ENCODE results near the gene MAPK11.
A peak's percentile ranks its signal among the peaks of the same experiment; 100 is the strongest.

MAPK11 gene

DNA sequence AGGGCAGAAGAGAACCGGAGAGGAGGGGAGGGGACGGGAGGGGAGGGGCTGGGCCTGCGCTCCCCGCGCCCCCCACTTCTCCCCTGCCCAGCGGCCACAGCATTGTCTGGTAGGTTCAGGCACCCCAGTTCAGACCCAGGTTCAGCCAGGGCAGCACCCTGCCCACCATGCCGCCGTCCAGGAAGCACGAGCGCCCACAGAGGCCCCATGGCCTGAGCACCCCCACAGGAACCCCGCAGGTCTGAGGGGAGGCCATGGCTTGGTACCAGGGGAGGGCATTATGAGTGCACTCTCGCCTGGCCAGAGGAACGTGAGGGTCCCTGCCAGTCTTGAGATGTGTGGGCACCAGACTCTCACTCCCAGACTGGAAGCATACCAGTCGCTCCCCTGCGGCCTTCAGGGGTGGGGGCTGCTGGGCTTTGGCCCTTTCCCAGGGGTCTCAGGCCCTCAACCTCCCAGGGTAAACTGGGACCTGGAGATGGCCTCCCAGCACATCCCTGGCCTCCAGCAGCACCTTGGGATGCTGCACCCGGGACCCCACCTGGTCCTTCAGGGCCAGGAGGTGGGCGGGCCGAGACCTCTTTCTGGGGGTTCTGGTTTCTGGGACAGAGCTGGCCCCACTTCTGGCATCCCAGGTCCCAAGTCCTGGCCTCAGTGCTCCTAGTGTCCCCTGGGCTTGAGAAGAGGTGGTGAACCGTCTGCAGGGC, 37.9 kb upstream of the MAPK11 start:
- no peak for DNase-seq

DNA sequence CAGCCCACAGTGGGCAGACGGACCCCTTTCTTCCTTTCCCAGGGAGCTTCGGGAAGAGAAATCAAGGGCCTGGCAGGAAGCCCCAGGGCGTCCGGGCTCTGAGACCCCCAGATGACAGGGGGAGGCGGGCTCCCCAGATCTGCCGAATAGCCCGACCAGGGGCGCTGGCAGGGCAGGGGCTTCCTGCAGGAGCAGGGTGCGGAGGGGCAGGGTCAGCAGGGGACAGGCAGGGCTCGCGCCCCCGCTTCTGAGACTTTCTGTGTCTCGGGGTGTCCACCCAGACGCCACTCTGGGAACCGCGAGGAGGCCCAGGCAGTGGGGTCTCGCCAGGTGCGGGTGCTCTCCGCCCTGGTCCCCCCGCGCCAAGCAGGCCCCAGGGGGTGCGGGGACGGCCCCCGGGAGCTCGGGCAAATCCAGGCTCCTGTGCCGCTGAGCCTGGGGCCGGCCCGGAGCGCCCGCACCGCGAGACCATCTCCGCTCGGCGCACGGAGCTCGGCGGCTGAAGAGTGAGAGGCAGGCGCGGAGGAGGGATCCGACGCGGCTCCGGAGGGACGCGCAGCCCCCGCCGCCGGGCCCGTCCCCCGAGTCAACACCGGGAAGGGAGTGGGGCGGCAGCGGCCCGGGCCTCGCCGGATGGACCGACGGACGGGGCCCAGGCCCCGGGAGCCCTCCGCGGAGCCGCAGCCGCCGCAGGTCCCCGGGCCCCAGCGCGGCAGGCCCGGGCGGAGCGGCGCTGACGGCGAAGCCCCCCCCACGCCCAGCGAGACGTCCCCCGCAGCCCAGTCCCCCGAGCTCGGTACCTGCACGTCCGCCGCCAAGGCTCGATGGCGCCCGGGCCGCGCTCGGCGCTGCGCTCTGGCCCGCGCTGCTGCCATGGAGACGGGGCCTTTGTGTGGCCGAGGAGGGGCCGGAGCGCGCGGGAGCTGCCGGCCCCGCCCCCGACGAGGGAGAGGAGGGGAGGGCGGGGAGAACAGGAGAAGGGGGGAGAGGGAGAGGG, 36.9 kb upstream of the MAPK11 start, which contains the start of gene PLXNB2:
Gene PLXNB2, minus strand, starts transcription at position 894 of the 997 bp plus-strand sequence. CDS start 17,062 bp downstream, outside the sequence.
- DNase-seq, result peak; percentile 77

DNA sequence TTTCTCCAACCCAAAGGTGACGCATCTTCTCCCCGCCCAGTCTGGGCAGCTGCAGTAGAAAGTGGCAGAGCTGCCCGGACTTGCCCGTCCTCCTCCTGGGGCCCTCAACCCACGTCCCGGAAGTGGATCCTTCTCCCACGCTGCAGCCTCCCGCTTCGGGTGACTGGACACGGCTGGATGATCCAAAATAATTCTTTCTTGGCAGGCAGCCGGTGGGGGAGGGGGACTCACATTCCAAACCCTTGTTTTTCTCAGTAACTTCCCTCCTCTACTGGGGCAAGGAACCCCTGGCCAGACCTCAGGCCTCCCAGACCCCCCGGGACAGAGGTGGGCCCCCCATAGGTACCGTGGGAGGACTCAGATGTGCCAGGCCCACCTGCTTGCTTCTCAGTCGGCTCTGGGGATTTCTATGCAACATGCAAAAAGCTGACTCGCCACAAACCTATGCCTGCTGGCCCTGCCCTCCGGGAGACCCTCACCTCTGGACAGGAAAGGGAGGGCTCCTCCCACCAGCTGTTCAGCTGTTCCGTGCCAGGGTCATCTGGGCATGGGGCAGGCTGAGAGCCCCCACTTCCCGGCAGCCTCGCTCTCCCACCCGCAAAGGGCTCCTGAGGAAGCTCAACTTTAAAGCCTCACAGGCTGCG, 35.9 kb upstream of the MAPK11 start:
- DNase-seq, result peak; percentile 55

DNA sequence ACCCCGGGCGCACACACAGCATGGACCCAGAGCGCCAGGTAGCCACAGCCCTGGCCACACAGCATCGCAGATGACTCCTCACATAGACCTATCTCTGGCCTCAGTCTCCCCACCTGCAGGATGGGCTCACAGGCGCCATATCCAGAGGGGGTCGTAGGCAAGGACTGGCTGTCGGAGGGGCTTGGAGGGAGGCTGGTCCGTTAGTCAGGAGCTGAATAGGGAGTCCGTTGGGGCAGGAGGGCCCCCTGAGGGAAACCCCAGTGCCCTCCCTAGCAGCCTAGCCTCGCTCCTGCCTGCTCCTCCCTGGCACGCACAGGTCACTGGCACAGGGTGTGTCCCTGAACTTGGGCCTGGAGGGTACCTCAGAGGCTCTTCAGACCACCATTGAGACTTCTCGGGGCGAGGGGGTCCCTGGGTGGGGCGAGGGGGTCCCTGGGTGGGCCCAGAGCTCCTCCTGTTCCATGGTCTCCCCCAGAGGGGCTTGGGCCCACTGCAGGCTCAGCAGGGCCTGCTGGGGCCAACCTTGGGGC, 35.3 kb upstream of the MAPK11 start:
- DNase-seq, result no peak

DNA sequence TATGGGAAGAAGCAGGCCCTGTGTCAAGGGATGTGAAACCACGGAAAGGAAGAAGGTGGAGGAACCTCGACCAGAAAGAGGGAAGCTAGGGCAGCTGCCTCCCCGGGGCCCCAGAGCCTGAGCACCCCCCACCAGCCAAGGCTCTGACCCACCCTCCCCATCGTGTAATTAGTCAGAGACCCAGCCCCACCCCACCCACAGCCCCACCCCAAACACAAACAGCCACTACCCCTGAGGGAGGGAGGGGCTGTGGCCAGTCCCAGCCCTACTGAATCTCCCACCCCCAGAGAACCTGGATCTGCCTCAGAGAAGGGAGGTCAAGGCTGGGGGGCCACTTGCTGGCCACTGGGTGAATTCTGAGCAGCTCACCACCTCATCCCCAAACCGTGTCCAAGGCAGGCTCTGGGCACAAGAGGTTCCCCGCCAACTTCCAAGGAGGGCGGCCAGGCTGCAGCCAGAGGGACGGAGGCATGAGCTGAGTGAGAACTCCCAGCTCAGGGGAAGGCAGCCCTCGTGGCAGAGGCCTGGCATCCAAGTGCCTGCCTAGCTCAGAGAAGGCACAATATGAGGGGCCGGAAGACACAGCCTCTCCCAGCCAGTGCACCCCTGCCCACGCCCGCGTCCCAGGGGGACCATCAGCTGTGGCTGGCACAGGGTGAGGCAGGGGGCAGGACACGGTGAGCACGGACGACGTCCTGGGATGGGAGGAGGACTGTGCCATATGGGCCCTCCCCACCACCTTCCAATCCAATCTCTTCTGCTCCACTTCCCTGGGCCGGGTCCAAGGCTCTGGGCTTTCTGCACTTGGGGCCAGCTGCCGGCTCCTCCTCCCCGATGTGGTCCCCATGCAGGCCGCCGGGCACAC, 34.6 kb upstream of the MAPK11 start:
- peak; percentile 68 for DNase-seq

DNA sequence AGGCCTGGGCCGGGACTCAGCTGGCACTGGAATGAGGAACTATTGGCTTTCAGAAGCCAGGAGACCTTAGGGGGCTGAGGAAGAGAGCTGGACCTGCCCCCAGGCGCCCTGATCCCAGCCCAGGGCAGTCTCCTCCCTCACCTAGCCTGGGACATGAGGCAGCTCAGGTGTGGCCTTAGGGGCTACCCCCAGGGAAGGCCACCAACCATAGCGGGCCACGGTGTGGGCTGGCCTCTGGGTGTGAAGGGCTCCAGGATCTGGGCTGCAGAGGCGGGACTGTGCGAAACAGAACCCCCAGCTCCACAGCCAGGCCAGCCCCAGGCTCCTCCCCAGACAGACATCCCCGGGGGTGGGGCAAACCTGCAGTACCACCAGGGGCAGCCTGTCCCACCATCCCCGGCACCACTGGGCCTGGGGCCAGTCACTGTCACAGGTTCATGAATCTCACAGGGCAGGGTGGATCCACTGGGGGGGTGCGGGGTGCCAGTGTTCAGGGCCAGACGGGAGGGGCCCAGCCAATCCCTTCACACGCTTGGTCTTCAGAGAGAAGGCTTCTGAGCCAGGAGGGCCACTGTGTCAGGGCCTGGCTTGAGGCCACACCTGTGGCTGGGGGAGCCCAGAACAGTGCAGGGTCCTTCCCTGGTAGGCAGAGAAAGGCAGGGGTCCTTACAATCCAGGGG, 33.8 kb upstream of the MAPK11 start:
- no peak for DNase-seq

DNA sequence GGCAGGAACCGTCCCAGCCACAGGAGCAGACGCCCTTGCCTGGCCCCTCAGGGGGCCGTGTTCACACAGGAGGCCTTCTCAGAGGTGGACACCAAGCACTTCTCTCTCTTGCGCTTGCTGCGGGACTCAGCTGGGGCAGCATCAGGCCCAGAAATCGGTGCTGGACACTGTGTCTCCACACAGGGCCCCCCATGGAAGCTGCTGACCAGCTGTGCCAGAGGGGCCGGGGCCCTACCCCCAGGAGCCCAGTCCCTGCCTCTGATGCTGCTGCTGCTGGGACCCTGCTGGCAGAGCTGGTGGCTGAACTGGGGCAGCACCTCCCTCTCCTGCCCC, 33.3 kb upstream of the MAPK11 start:
- no peak for DNase-seq

DNA sequence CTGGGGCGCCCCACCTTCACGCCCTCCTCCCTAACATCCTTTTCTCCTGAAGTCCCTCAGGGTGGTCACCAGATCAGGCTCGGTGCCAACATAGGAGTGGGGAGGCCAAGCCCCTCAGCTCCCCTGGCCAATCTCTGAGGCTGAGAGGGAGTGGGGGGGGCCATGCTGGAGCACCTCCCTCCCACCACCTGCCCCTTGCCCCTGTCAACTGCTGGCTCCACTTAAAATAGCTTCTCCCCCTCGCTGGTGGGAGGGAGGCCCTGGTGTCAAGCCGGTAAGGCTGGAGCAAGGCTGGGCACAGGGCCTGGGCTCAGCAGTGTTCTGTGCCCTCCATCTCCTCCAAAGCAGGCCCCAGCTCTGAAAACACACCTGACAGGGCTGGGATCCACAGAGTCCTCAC, 32.4 kb upstream of the MAPK11 start:
- no peak for DNase-seq

DNA sequence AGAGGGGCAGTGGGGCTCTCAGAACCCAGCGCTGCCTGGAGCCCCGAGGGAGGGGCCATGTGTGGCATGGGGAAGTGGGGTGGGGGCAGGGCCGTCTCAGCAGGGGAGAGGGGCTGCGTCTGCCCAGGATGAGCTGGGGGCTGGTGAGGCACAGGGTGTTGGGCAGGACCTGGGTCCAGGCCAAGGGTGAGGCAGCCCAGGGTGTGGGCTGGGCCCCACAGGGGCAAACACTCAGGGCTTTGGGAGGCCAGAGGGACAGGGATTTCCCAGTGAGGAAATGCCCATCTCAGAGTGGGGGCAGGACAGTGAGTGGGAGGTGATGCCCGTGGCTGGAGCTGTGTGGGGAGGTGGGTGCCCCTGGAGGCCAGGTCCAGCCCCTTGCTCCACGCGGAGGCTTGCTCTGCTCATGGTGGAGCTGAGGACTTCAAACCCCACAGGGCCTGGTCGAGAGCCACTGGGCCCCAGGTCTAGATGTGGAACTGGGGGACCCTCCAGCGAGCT, 31.9 kb upstream of the MAPK11 start:
- DNase-seq, result no peak

DNA sequence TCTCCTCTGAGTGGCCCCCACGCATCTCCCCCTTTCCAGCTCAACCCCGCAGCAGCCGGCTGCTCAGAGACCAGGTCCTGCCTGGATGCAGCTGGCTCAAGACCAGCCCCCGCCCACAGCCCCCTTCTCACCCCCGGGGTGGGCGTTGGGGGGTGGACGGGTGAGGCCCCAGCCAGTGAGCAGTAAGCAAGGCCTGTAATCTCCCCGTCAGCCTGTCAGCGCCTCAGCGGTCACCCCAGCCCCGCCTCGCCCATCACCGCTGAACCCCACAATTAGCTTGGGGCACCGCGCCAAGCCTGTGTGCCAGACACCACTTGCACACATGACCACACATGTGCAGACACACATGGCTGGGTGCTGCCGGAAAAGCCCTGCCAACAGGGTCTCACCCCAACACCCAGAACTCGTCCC, 31.4 kb upstream of the MAPK11 start:
- no peak for DNase-seq

DNA sequence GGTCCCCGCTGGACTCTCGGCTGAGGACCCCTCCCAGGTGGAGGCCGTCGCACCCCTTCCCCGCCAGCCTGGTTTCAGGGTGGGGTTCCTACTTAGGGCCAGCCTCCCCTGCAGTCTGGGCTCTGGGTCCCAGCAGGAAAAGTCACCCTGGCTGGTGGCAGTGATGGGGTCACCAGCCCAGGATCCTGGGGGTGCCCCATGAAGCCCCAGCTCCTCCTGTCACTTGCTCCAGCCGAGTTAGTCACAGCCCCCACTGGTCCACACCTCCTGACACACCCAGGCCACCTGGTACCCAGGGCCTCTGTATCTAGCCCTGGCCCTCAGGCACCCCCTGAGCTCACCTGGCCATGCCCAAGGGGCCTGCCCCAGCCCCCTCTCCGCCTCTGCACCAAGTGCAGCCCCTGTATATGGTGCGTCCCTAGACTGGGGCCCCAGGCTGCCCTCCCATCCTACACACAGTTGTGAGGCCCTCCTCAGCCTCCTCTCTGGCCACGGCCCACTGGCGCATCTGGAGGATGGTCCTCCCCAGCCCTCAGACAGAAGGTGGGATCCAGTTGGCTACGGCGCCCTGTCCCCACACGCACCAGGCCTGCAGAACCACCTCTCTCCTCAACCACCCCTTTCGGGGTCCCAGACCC, 30.6 kb upstream of the MAPK11 start:
- DNase-seq, result no peak

DNA sequence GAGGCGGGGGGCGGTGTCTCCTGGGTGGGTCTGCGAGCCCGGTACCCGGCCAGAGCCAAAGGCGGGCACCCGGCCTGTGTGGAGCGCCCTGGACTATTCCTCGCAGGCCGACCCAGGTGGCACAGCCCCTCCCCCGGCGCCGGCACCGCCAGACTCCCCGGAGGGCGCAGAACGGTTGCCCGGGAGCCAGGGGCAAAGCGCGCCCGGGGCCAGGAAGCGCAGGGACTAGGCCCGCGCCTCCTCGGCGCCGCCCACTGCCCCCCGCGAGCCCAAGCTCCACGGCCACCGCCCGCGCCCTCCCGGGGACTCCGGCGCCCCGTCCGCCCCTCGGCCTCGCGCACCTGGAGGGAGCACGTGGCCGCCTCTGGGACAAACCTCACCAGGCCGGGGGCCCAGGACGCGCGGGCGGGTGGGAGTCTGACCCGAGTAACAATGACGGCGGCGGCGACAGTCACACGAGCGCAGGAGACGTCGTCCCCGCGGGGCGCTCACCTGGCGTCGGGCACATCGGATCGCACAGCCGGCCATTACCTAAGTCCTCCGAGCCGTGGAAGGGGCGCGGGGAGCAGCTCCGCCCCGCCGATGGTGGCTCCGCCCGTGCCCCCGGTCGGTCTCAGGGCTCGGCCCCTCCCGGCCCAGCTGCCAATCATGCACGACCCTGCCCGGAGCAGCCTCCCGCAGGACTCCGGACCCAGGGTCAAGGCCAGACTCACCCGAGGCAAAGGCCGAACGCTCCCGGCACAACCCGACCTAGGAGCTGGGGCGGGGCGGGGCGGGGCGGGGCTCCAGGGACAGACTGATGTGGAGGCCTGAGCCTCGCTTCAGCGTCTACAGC, 29.8 kb upstream of the MAPK11 start:
- DNase-seq, result no peak

DNA sequence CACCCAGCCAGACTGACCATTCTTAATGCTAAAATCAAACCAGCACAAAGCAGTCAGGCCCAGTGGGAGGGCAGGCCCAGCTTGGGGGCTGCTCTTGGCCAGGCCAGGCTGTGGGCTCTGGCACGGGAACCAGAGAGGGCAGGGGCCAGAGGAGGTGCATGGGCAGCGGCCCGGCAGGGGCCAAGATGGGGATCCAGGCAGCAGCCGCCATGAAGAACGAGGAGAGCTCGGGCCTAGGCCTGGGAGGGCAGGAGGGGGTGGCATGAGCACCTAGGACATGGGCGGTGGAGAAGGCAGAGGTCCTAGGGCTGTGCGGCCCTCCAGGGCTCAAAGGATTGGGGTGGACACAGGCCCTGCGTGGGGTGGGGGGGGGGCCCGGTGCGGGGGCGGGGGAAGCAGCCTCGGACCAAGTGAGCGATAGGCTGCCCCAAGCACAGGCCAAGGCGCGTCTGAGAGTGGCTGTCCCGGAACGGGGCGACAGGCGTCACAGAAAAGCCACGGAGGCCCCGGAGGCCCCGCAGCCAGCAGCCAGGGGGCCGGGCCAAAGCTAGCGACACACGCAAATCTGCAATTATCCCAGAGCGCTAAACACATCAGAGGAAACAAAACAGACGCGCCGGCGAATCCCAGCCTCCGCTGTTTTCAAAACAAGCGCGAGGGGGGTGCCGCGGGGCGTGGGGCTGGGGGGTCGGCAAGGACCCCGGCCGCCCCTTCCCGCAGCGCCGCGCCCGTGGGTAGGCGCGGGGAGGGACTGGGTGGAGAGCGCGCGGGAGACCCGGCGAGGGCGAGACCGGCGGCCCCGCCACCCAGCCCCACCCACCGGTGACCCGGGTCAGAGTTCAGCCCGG, 29.0 kb upstream of the MAPK11 start:
- no peak for DNase-seq

DNA sequence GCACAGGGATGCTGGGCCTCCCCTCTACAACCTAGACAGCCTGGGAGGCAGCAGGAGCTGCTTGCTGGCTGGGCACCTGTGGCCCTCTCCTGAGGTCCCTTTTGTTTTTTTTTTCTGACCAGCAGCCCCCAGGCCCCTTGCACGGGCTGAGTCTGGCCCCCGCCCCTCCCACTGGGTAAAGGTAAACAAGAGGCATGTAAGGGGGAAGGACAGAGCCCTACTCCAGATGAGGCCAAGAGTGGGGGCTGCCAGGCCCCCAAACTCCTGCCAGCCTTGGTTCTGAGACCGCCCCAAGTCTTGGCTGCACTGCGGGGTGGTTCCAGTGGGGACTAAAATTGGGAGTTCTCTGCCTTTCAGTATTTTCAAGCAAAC, 28.1 kb upstream of the MAPK11 start:
- no peak for DNase-seq

DNA sequence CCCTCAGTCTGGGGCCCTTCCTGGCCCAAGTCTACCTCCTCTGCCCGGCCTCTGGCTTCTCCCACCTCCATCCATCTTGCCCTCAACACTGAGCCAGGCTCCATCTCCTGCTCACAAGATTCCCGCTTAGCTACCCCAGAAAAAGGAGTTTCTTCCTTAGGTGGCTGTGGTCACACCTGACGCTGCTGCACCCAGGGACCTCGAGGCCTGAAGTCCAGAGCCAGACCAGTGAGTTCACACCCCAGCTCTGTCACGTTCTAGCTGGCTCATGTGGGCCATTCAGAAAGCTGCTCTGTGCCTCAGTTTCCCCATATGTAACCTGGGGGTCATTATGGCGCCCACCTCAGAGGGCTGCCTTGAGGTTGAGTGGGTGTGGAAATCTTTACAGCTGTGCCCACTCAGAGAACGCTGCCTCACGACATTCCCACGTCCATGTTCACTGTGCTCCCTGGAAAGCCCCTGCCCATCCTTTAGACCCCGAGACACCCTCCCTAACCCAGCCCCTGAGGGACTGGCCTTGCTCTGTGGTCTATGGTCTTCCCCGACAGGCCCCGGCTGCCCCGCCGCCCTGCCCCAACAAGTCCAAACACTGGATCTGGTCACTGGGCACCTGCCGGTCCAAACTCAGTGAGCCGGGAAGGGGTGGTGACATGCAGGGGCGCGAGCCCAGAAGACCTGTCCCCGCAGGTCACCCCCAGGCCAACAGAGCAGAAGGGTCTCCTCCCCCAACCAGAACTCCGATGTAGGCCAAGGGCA, 27.5 kb upstream of the MAPK11 start:
- DNase-seq, result no peak

DNA sequence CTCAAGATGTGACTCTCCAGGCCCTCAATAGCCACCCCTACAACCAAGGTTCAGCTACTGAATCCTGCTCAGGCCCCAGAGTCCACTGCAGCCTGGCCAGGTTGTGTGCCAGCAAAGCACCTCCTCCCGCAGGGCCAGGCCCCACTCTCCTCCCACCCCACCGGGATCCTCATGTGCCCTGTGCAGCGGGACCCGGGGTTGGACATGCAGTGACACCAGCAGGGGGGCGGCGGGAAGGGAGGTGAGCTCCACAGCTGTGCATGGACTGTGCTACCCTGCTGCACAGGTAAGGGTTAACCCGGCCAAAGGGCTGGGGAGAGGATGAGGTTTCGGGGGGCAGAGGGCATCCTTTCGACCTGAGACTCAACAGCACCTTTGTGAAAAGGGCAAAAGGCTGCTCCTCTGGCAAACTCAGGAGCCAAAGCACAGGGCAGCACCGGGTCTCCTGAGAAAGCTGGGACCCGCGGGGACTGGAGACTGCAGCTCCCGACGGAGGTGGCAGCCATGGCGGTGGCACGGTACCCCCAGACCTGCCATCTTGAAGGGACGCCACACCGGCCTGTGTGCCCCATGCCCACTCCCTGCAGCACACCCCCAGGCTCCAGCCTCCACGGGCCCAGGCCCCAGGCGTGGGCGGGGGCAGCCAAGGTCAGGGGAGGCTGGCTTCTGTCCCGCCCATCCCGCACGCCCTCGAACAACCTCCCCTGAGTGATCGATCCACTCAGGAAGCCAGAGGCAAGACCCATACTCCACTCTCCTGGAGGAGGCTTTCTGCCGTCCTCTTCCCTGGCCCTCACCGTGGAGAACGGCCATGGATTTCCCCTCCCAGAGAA, 26.7 kb upstream of the MAPK11 start:
- no peak for DNase-seq

DNA sequence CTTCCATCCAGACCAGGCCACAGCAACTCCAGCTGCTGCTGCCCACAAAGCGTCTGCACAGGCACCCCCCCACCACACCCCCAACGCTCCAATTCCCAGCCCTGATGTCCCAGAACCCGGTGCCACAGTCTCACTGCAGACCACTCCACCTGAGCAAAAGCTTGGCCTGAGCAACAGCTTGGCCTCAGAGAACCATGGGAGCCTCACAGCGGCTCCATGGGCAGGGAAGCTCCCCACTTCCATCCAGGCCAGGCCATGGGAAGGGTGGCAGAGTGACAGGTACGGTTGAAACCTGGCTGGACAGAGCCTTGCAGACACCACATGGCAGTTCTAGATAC, 24.1 kb upstream of the MAPK11 start:
- DNase-seq, result no peak
